GM12864 (cell line): Measurements from ENCODE around the gene PLCD3.

Experiments used
- DNase-seq: peaks from one replicate; pipeline ENCODE4 v3.0.0-alpha.2; 2011; ENCODE audit warnings: low read depth
- H3K4me3 ChIP-seq: 2 replicates; pipeline ENCODE4 v1.5.1; 2011; ENCODE audit warnings: mild to moderate bottlenecking, low read depth, low read length, control low read depth
- CTCF ChIP-seq: IDR thresholded peaks from 2 replicates; pipeline ENCODE4 v1.5.1; 2011; ENCODE audit warnings: low read depth, mild to moderate bottlenecking, moderate library complexity, low read length, control low read depth, inconsistent platforms; ENCODE audit errors: missing control alignments

PLCD3 gene

GRCh38 chr17:45137561-45138305 is 5.4 kb upstream of the PLCD3 start:
- DNase-seq = no peak
- TF ChIP-seq CTCF = no peak
- no peak overlapping the region for H3K4me3 ChIP-seq

GRCh38 chr17:45136846-45137560 is 4.7 kb upstream of the PLCD3 start:
- no peak for TF ChIP-seq CTCF
- H3K4me3 ChIP-seq = no peak overlapping the region
- DNase-seq = no peak

- no peak for TF ChIP-seq CTCF
- no peak for DNase-seq
- peak overlapping the region; percentile 87 for H3K4me3 ChIP-seq
Observed at GRCh38 chr17:45135978-45136791, 3.9 kb upstream of the PLCD3 start.

GRCh38 chr17:45135192-45135977 is 3.1 kb upstream of the PLCD3 start, which contains the start of gene ACBD4:
Gene ACBD4 (plus strand): TSS chr17:45135687. CDS start chr17:45136145, 458 bp downstream.
- peak; percentile 100 for TF ChIP-seq CTCF
- H3K4me3 ChIP-seq = peak within 1 kb of the TSS; percentile 87
- peak; percentile 96 for DNase-seq

- DNase-seq = no peak
- peak overlapping the region; percentile 67 for H3K4me3 ChIP-seq
- peak; percentile 92 for TF ChIP-seq CTCF
Observed at GRCh38 chr17:45132572-45133463, 503 bp upstream of the PLCD3 start.
